ENCODE data around the gene OBSCN.

DNA sequence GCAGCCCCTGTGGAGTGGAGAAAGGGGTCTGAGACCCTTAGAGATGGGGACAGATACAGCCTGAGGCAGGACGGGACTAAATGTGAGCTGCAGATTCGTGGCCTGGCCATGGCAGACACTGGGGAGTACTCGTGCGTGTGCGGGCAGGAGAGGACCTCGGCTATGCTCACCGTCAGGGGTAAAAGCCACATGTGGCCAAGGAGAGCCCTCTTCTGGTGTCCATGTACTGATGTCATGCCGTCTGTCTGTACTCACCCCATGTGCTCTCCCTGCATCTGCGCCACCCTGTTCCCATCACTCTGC lies 84.7 kb downstream of the OBSCN start:
- TF ChIP-seq POLR2A (IDR thresholded peaks at IDR 0.05; ENCODE audit: low read depth, low read length) (no peak), FOS (IDR thresholded peaks at IDR 0.05; ENCODE audit: borderline replicate concordance, insufficient read depth, low read length) (no peak), POLR2AphosphoS5 (IDR thresholded peaks at IDR 0.05; ENCODE audit: insufficient read depth, low read depth, low read length) (no peak), JUN (IDR thresholded peaks at IDR 0.05; ENCODE audit: borderline replicate concordance, insufficient read depth, insufficient read length, low read depth) (no peak), EZH2 (IDR thresholded peaks at IDR 0.05; ENCODE audit: borderline replicate concordance, low read depth, low read length, severe bottlenecking) (no peak), MYC (IDR thresholded peaks at IDR 0.05; ENCODE audit: low read depth, low read length) (no peak), GATA2 (IDR thresholded peaks at IDR 0.05; ENCODE audit: insufficient read depth, insufficient read length, low read depth, low read length) (no peak)
- TF ChIP-seq, protein P1, sequence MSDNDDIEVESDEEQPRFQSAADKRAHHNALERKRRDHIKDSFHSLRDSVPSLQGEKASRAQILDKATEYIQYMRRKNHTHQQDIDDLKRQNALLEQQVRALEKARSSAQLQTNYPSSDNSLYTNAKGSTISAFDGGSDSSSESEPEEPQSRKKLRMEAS (IDR thresholded peaks at IDR 0.05; ENCODE audit: insufficient read depth, insufficient read length), result no peak
- TF ChIP-seq, protein P2, sequence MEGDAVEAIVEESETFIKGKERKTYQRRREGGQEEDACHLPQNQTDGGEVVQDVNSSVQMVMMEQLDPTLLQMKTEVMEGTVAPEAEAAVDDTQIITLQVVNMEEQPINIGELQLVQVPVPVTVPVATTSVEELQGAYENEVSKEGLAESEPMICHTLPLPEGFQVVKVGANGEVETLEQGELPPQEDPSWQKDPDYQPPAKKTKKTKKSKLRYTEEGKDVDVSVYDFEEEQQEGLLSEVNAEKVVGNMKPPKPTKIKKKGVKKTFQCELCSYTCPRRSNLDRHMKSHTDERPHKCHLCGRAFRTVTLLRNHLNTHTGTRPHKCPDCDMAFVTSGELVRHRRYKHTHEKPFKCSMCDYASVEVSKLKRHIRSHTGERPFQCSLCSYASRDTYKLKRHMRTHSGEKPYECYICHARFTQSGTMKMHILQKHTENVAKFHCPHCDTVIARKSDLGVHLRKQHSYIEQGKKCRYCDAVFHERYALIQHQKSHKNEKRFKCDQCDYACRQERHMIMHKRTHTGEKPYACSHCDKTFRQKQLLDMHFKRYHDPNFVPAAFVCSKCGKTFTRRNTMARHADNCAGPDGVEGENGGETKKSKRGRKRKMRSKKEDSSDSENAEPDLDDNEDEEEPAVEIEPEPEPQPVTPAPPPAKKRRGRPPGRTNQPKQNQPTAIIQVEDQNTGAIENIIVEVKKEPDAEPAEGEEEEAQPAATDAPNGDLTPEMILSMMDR (IDR thresholded peaks at IDR 0.05; ENCODE audit: extremely low read depth in 1 of 2, insufficient read depth in 1 of 2, low read depth in 1 of 2, low read length in 2 of 2), result no peak
